Myocyte (in vitro differentiated cells): ENCODE measurements around the gene CTDSPL. TPM values are rescaled to one million over a fixed set of nuclear protein-coding genes. Genes with fewer than 3 reads are reported as not detected.
A peak's percentile ranks its signal among the peaks of the same experiment; 100 is the strongest.

ENCODE experiments used
- DNase-seq: peaks from one replicate; pipeline ENCODE4 v3.0.0-alpha.2; 2012; ENCODE audit warnings: low read depth
- total RNA-seq: library from RNA; depleted of rRNA; stranded (reverse); fragments of >200 nt; gene quantifications from 2 replicates; pipeline ENCODE4 v1.2.3, GENCODE V29; 2014

The CTDSPL gene
- total RNA-seq, 1 donor from 2014 or later = 108 TPM

DNA sequence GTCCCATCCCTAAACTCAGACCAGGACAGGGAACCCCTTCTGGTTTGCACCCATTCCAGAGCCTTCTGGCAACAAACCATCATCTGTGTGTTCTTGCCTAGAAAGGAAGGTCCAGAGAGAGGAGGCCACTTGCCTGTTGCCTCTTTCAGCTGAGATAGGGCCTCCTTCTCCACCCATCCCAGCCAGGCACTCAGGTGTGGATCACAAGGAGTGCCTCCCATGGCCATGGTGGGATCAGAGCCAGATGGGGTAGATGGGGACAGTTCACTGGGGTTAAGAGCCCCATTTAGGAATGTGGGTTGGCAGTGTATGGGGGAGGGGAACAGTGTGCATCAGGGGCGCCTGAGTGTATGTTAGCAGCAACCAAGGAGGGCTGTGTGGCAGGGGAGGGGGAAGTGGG, 8.9 kb upstream of the CTDSPL start:
- no peak for DNase-seq

DNA sequence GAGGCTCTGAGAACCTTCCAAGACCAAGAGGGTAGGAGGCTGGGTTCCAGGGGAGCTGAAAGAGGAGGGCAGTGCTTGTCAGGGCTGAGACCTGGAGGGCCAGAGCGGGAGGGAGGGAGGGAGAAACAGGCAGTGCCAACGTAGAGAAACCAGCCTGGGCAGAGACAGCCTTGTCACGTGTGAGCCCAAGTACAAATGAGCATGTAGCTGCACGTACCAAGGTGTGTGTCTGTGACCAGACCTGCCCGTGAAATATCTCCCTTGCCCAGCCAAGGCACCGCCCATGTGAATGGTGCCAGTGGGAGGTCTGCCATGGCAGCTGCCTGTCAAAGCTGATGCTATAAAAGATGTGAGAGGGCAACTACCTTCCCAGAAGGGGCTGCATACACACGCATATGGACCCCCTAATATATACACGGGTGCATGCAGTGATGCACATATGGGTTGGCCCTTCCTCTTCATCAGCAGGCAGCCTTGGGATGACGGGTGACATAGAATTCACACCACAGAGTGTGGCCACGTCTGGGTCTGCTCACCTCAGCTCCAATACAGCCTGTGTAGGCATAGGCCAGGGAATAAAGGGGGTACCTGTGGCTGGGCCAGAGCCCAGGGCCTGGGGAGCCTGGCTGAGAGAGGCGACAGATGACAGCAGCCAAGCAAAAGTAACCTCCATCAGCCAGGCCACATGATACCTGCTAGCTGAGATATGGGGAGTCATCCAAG, 7.8 kb upstream of the CTDSPL start:
- DNase-seq = no peak

DNA sequence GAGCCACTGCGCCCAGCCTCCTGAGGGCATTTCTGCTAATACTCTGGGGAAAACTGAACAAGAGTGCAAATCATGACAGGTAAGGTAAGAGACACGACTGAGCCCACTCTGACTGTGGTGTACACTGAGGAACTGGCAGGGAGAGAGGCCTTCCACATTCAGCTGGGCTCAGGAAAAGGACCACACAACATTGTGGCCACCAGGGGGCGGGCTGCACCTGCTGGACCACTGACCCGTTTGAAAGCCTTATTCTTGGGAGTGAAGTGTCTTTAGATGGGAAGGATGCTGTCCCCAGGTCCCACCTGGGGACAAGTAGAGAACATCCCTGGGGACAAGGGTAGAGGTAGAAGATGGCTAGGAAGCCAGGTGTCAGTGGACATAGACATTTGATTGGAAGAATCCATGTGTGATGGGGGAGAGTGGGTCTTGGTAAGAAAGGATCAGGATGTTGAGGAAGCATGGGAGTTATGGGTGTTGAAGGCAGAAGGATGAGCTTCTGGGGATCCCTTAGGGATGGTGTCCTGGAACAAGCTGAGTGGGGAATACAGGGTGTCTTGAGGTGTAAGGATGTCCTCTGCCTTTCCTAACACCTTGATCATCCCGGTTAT, 6.2 kb upstream of the CTDSPL start:
- peak; percentile 82 for DNase-seq

DNA sequence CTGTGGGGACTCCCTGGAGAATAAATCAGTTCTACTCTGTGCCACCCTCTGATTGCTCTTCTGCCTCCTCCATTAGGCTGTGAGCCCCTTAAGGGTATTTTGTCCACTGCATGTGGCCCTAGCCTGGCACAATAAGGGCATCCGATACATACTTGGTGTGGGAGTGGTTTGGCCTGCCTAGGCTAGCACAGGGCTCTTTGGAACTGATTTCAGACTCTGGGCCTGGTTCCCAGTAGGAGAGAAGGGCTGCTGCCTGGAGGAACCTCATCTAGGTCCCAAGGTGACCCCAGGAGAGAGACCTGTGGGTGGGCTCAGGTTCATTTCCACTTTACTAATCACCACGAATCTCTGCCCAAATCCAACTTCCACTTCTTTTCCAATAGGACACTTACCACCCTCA, 5.3 kb upstream of the CTDSPL start:
- peak; percentile 18 for DNase-seq

DNA sequence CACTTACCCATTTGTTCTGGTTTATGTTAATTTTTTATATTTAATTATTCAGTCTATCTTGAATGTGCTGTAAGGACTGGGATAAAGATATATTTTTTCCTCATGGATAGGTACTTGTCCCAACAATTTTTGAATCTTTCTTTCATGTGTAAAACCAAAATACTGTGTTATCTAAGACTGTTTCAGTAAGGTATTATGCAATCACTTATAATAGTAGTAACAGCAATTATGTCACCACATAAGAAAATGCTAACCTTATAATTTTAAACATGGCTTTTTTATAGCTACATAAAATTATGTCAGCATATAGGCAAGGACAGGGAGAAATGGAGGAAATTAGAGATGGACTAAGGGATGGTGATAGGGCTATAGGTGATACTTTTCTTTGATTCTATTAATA, 2.9 kb upstream of the CTDSPL start:
- no peak for DNase-seq

DNA sequence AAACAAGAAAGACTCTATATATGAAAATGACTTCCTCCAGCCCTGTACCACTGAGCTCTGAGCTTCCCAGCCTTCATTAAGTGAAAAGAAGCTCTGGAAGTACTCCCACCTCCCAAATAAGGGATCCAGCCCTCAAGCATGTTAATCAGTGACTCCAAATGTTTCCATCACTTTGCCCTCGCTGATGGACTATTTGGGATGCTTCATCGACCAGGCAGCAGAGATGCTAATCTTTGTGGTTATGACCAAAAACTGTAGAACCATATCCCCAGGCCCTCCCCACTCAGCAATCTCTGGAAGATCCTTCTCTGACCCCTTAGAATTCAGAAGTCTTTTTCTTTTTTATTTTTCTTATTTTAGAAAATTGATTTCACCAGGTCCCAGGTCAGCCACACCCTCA, 2.3 kb upstream of the CTDSPL start:
- DNase-seq = peak; percentile 23

DNA sequence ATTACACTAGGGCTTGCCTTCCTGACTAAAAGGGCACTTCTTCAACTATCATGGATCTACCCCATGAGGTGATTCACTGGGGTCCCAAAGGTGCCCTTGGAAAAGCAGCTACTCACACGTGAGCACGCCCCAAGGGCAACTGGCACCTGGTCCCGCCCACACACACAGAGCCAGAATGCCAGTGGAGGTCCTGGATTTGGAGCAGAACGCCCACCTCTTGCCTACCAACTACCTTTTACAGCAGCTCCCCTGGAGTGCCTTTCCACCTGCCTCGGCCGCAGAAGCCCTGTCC, 1.8 kb upstream of the CTDSPL start:
- DNase-seq = no peak

DNA sequence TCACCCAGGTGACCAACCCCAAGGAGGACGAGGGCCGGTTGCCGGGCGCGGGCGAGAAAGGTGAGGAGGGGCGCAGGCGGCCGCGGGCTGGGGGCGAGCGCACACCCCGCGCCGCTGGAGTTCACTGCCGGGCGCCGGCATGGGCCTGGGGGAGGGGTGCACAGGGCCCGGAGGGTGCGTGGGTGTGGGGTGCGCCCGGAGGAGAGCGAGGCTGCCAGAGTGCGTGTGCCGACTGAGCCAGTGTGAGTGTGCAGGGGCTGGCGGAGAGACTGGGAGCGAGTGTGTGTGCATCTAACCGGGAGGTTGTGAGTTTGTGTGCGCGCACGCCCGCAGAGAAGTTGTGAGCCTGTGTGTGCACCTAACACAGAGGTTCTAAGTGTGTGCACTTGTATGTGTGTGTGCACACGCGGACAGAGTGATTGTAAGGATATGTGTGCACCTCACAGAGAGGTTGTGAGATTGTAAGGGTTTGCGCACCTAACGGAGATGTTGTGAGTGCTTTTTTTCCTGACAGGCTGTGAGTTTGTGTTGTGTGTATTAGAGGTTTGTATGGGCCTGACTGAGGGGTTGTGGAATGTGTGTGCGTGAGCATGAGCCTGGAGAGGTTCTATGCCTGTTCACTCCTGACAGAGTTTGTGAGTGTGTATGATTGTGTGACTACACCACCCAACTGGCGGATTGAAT, 681 bp downstream of the CTDSPL start:
- peak; percentile 38 for DNase-seq

DNA sequence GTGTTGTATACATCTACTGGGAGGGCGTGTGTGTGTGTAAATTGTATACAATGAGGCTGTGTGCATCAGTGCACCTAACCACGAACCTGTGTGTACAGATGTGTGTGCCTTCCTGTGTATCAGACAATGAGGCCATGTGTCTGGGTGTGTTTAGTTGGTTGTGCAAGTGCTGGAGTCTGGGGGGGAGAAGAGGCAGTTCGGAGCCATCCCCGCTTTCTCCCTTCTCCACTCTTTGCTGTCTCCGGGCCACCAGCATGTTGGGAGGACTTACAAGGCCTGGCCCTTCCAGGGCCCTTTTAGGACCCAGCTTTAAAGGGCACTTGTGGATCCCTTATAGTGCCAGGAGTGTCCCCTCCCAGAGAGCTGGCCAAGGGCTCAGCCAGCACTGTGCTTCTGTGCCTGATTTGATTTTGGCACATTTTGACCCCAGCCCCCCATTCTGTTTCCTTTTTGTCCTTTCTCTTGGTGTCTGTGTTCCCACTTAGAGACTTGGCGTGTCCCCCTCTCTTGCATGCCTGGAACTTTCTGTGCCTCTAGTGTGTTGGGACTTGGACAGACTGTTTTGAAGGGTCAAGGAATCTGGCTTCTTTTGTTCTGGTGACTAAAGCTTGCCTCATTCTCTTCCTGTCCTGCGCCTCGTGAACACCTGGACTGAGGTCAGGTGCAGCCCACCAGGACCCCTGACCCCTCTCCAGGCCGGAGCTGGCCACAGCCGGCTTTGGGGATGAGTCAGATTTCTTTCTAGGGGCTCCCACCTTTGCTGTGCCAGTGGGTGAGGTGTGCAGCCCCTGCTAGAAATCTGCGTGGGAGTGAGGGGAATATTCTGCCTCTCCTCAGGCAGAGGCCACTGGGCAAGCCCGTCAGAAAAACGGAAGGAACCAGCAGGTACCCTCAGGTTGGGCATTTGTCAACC, 1.5 kb downstream of the CTDSPL start:
- DNase-seq = peak; percentile 48

DNA sequence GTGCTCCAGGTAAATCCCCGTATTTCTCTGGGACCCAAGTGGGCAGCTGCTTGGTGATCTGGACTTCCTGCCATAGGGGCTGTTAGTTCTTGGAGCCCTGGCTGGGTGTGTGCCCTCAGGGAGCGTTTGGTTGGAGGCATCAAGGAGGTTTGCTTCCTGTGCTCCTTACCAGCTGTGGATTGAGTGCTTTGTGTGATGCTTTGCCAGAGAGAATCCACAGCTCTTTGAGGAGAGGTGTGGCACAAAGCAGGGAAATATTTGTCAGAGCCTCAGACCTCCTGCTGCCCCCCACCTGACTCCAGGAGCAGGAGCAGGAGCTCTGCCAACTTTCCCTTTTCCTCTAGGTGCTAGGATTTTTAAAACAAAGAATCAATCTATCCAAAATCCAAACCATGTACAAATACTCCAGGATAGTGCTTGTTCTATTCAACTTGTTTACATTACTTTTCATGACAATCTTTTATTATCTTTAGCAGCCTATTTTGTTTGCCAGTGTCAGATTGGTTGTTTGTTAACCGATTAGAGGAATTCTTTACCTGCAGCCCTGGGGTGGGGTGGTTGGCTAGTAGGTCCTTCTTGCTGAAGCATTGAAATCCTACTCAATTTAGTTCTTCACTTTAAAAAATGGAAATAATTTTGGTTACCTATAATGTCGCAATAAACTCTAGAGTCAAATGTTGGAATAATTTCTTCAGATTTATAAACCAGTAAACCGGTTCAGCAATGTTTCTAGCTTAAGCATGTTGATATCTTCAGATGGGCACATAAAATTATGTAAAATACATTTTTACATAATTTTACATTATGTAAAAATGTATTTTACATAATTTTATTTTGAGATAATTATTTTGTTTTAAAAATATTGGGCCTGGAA, 2.5 kb downstream of the CTDSPL start:
- DNase-seq = peak; percentile 17

DNA sequence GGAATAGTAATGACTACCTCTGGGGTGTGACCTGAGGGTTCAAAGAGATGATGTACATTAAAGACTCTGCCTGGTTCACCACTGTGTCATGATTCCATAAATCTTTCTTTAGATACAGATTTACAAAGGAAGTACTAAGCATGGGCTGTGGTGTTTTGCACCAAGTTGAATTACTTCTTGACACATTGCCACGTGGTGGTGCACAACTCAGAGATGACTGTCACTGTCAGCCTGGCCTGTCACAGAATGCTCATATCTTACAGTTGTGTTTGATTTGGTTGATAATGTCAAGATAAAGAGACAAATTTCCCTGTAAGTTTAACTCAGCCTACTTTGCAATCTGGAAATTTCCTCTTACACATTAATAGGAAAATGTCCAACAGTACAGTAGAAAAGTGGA, 3.2 kb downstream of the CTDSPL start:
- DNase-seq = no peak

DNA sequence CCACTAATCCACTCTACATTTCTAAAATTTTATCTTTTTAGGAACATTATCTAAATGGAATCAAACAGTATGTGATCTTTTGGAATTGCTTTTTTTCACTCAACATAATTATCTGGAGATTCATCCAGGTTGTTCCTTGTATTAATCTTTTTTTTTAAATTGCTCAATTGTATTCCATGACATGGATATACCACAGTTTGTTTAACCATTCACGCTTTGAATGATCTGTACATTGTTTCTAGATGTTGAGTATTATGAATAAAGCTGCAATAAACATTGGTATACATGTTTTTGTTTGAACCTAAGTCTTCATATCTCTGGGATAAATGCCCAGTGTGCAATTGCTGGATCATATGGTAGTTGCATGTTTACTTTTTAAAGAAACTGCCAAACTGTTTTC, 5.5 kb downstream of the CTDSPL start:
- no peak for DNase-seq

DNA sequence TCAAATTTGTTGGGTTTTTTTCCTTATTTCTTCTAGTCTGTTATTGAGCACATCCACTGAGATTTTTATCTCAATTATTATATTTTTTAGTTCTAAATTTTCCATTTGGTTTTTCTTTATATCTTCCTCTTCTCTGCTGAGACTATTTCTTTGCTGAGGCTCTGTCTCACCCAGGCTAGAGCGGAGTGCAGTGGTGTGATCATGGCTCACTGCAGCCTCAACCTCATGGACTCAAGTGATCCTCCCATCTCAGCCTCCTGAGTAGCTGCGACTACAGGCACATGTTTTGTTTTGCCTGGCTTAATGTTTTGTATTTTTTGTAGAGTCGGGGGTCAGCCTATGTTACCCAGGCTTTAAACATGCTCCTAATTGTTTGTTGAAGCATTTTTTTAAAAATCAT, 10.2 kb downstream of the CTDSPL start:
- DNase-seq = no peak

DNA sequence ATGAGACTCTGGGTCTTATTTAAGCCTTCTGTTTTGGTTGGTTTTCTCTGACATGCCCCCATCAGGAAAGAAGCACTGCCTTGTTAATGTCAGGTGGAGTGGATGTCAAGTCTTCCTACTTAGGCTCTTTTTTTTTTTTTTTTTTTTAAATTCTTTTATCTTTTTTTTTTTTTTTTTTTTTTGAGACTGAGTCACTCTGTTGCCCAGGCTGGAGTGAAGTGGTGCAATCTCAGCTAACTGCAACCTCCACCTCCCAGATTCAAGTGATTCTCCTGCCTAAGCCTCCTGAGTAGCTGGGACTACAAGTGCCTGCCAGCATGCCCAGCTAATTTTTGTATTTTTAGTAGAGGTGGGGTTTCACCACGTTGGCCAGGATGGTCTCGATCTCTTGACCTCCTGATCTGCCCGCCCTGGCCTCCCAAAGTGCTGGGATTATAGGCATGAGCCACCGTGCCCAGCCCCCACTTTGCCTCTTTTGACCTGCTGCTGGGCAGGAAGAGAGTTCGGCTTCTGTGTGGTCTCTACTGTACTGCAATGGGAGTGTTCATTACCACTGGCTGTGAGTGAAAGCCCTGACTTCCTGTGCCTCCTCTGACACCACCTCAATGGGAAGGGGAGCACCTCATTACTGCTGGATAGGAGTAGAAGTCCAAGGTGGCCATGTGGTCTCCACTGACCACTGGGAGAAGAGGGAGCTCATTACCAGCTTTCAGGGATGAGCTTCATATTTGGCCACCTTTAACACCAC, 10.9 kb downstream of the CTDSPL start:
- DNase-seq = no peak

DNA sequence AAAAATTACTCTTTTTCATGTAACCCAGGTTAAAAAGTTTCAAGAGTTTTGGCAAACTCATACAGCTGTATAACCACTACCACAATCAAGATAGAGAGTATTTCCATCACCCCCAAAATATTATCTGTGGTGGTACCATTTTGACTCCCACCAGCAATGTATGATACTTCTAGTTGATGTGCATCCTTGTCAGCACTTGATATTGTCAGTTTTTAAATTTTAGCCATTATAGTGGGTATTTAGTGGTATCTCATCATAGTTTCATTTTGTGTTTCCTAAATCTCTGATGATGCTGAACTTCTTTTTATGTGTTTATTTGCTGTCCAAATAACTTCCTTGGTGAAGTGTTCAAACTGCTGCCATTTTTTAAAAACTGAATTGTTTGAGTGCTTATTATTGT, 14.6 kb downstream of the CTDSPL start:
- no peak for DNase-seq

DNA sequence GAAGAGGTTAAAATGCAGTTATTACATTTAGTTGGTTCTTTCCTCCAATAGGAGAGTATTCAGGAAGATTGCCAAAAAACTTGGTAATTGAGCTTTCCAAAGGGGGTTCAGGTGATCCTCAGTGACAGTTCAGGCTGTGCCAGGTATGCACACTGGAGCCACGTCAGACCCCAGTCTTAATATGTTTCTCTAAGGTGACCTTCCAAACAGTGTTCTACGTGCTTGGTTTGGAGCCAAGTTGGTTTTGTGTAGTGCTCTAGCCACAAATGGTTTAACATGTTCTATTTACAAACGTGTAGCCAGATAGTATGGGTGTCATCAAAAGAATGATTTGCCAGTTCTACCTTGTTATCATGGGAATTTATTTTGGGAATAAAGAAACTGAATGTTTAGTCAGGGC, 21.0 kb downstream of the CTDSPL start:
- DNase-seq = no peak

DNA sequence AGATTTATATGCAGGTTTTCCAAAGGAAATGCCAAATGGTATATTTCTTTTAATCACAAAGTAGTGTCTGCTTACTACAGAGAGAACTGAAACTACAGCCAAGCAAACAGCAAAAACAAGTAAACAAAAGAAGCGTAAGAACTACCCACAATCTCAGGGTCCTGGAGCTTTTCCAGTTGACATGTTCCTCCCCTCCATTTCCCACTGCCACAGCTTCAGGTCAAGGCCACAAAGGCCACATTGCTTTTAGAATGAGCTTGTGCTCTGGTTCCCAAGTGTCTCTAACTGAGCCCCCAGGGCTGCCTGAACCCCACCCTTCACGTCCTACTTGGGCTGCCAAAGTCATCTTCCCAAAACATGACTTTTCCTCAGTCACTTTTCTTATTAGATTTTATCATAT, 24.1 kb downstream of the CTDSPL start:
- no peak for DNase-seq

DNA sequence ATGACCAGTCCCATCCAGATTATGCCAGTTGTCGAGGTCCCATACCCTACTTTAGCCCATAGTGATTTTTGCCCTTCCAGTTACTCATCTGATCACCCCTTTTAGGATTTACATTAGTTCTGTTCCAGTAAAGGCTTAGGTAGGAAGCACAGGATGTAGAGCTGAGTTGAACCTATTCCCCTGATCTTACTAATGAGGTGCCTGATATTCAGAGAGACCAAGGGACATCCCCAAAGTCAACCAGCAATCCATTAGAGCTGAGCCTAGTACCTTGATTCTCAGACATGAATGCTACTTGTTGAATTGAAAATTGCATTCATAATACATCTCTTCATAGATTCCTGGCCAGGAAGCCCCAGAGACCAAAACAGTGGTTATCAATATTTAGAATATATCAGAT, 24.7 kb downstream of the CTDSPL start:
- DNase-seq = no peak

DNA sequence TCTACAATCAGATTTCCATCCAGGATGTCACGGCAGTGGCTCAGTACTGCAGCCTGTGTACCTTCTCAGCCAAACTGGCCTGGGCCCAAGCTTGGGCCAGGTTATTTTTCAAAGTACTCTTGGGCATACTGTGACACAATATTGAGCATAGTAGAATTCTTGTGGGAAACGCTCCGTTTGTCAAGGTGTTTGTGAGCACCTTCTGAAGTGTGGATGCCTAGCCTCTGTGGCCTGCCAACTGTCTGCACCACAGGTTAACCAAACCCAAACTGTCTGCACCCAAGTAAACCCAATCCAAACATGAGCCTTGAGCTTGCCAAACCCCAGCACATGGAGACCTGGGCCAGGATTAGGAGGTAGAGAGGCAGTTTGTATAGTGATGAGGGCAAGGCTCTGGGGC, 25.4 kb downstream of the CTDSPL start:
- no peak for DNase-seq

DNA sequence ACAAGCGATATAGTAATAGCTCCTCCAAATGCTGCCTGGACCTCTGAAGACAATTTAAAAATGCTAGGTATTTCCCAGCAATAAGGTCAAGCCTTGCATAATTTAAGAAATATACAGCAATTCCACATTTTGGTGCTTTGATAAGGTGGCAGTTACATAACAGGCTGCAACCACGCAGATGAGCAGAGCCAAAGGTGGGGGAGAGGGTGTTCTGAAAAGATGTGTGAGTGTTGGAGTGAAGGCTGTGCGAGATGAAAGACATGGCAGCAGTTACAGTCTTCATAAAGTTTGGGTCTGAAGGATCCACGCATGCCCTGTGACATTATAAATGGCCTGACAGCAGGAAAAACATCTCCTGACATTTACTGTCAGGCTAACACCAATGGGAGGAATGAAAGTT, 26.1 kb downstream of the CTDSPL start:
- DNase-seq = no peak
